GM18870 (cell line): ENCODE data around the gene PTRH1.
"Not testable (repeated sequence)": the region's sequence is repeated elsewhere in the genome, so short reads cannot be mapped to it uniquely, and the experiment has no call there.

Experiments used
- ATAC-seq: cut with Tn5 transposase; IDR thresholded peaks from one replicate; pipeline ENCODE4 v1.9.1; 2021; ENCODE audit warnings: moderate library complexity; ENCODE audit not compliant: unreplicated experiment

Gene PTRH1

GRCh38 chr9:127715470-127716337 lies at the start of gene PTRH1, which contains the start of gene TTC16:
TSS of gene PTRH1 (minus strand) at chr9:127715663. CDS start at chr9:127715639, 24 bp downstream.
TSS of gene TTC16 (plus strand) at chr9:127716079. CDS start at chr9:127716146, 67 bp downstream.
- ATAC-seq: peak; percentile 73

- no peak for ATAC-seq
Measured at GRCh38 chr9:127763918-127764384, 48.5 kb upstream of the PTRH1 start.

- ATAC-seq: no peak
Measured at GRCh38 chr9:127762111-127762676, 46.7 kb upstream of the PTRH1 start.

GRCh38 chr9:127761491-127761956 lies 46.1 kb upstream of the PTRH1 start:
- no peak for ATAC-seq

GRCh38 chr9:127761061-127761460 lies 45.6 kb upstream of the PTRH1 start:
- no peak for ATAC-seq

GRCh38 chr9:127758843-127759242 lies 43.4 kb upstream of the PTRH1 start:
- ATAC-seq: no peak

GRCh38 chr9:127756776-127757175 lies 41.3 kb upstream of the PTRH1 start:
- ATAC-seq: not testable (repeated sequence)

- ATAC-seq: no peak
Measured at GRCh38 chr9:127756233-127756632, 40.8 kb upstream of the PTRH1 start.

GRCh38 chr9:127755061-127756060 lies 39.9 kb upstream of the PTRH1 start:
- ATAC-seq: no peak

GRCh38 chr9:127754099-127755060 lies 38.9 kb upstream of the PTRH1 start:
- ATAC-seq: no peak

GRCh38 chr9:127753622-127754021 lies 38.2 kb upstream of the PTRH1 start:
- no peak for ATAC-seq

- no peak for ATAC-seq
Measured at GRCh38 chr9:127753148-127753547, 37.7 kb upstream of the PTRH1 start.

- no peak for ATAC-seq
Measured at GRCh38 chr9:127751269-127752054, 36.0 kb upstream of the PTRH1 start.

GRCh38 chr9:127749090-127749787 lies 33.8 kb upstream of the PTRH1 start:
- no peak for ATAC-seq

GRCh38 chr9:127746959-127747569 lies 31.6 kb upstream of the PTRH1 start:
- no peak for ATAC-seq

GRCh38 chr9:127744398-127745110 lies 29.1 kb upstream of the PTRH1 start:
- no peak for ATAC-seq

GRCh38 chr9:127742435-127743088 lies 27.1 kb upstream of the PTRH1 start:
- ATAC-seq: no peak
